HT-29 (cell line): ENCODE measurements around the gene CWF19L2. TPM values are rescaled to one million over a fixed set of nuclear protein-coding genes. Genes with fewer than 3 reads are reported as not detected.
A peak's percentile ranks its signal among the peaks of the same experiment; 100 is the strongest.
"Not testable (repeated sequence)": the region's sequence is repeated elsewhere in the genome, so short reads cannot be mapped to it uniquely, and the experiment has no call there.

Source experiments
- DNase-seq: peaks from one replicate; pipeline ENCODE4 v3.0.0-alpha.2; 2015; ENCODE audit warnings: low spot score
- total RNA-seq: library from RNA; depleted of rRNA; stranded (reverse); fragments of >200 nt; shearing (Covaris generic); gene quantifications from 2 replicates; pipeline ENCODE4 v1.2.3, GENCODE V29; 2014

CWF19L2 gene
- total RNA-seq, 1 experiment from 2014 or later: 4.0 TPM

DNA sequence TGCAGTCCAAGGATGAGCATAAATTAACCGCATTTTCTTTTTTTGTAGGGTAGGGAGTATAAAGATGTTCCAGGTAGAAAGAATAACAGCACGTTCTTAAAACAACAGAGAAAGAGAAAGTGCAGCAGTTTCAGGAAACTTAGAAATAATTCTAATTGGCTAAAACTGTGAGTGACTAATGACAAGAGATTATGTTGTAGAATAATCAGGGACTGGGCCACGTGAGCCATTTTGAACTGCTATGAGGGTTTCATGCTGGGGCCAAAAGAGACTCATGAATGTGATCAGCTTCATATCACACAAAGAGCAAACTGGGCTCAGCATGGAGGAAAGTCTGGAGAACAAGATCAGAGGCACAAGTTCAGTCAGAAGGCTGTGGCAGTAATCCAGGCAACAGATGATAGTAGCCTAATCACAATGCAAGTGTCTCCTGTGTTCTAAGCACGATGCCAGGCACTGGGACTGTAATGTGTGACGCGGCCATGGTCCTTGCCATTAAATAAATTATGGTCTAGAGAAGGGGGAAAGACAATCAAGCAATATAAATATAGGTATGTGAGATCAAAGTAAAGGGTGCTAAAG is 17.9 kb downstream of the CWF19L2 start:
- no peak for DNase-seq

- no peak for DNase-seq
These were observed 19.5 kb downstream of the CWF19L2 start for GRCh38 chr11:107438148-107438547.

DNA sequence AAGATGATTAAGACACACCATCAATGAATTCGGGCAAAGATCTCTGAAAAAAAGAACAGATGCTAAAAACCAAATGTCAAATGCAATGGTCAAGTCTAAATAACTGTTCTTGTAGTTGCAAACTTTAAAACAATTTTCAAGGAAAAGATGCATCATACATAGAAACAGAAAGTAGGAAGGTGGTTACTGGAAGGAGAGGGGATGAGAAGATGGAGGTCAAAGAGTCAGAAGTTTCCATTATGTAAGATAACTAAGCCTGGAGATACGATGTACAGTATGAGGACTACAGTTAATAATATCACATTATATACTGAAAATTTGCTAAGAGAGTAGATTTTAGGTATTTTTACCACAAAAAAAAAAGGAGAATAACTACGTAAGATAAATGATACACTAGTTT is 27.1 kb downstream of the CWF19L2 start:
- no peak for DNase-seq

DNA sequence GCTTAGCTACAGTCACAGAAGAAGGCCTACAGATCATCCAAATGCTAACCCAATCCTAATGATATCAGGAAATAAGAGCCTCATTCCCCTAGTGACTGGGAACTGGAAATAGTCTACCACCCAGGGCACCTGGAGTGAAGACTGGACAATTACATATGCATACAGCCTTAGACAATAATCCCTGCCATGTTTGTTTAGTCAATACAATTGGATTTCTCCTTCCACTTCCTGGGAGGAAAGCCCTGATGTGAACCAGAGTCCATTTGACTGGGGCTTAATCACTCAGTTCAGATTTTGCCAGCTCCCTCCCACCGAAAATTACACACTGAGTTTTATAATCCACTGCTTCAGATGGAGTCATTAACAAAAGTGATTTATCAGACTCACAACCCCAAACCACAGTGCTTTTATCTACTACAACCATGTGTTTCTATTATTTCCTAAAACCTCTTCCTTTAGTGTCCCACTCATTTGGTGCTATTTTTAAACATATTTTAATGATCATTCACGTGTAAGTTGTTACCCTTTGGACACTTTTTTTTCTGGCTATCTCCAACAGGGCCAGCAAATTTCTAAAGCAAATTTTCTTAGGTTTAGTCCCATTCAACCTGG is 29.9 kb downstream of the CWF19L2 start:
- DNase-seq: no peak

DNA sequence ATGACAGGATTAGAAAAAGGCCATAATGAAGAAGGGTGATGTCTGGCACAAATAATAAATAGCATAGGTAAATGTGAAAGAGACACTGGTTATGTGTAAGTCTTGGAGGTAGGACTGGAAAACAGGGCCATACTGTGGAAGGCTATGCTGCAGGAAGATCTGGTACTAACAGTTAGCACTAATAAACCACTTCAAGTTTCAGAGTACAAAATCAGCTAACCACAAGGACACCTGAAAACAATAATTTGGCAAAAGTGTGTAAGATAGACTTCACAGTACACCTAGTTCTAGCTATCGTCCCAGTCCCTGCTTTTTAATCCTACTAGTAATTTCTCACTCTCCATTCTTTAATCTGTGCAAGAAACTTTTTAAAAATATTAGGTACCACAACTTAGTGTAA is 44.3 kb downstream of the CWF19L2 start:
- DNase-seq: no peak

DNA sequence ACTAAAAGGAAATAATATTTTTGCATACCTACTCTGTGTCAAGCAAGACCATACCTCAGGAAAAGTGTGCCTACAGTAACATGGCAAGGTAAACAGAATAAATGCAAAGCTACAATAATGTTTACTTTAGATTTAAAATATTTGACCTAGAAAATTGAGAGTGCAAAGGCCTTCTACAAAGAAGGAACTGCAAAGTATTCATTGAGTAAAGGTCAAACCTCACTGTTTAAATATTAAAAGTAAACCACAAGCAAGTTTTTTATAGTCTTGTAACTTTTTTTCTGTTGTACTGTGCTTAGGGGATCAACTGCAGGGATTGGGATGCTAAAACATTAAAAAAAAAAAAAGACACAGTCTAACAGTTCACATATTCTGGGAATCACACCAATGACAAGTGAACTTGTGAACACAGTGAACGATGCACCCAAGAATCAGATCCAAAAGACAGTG is 48.8 kb downstream of the CWF19L2 start:
- DNase-seq: peak; percentile 52

DNA sequence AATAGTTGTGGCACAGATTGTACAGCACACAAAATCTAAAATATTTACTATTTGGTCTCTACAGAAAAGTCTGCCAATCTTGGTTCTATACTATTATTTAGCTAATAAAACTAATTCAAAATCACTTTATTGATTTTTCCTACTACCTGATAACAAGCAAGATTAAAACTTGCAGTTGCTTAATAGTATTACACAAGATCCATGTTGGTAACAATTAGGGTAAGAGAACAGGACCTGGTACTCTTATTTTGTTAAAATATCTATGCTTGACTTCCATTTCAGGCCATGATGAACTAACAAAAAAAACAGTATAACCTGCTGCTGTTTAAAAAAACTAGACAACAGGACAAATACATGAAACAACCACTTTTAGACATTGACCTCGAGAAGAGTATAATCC is 52.4 kb downstream of the CWF19L2 start:
- no peak for DNase-seq

DNA sequence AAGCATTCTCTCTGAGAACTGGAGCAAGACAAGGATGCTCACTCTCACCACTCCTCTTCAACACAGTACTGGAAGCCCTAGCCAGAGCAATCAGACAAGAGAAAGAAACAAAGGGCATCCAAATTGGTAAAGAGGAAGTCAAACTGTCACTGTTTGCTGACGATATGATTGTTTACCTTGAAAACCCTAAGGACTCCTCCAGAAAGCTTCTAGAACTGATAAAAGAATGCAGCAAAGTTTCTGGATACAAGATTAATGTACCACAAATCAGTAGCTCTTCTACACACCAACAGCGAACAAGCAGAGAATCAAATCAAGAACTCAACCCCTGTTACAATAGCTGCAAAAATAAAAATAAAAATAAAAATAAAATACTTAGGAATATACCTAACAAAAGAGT is 56.5 kb downstream of the CWF19L2 start:
- not testable (repeated sequence) for DNase-seq

DNA sequence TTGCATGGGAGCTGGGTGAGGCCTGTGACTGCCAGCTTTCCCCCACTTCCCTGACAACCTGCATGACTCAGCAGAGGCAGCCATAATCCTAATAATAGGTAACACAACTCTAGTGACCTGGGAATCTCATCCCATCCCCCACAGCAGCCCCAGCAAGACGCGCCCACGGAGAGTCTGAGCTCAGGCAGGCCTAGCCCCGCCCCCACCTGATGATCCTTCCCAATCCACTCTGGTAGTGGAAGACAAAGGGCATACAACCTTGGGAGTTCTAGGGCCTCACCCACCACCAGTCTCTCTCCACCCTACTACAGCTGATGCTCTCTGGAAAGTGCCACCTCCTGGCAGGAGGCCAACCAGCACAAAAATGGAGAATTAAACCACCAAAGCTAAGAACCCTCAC is 60.3 kb downstream of the CWF19L2 start:
- DNase-seq: peak; percentile 13

DNA sequence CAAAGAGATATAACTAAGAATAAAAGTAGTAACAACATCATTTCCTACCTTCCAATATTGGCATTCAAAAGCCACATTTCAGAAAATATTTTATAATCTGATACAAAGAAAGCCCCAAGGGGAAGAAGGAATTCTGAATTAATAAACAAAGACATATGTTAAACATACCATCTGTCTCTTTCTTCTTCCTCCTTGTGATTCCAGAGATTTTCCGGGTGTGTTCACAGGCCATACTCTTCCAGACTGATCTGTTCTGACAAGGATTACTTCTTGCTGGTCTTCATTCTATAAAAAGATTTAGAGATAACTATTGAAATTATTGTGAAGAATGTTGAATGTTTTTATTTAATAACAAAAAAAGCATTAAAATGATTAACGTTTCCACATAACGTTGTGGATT is 65.0 kb downstream of the CWF19L2 start:
- DNase-seq: no peak

GRCh38 chr11:107390701-107391100 is 66.9 kb downstream of the CWF19L2 start:
- not testable (repeated sequence) for DNase-seq

DNA sequence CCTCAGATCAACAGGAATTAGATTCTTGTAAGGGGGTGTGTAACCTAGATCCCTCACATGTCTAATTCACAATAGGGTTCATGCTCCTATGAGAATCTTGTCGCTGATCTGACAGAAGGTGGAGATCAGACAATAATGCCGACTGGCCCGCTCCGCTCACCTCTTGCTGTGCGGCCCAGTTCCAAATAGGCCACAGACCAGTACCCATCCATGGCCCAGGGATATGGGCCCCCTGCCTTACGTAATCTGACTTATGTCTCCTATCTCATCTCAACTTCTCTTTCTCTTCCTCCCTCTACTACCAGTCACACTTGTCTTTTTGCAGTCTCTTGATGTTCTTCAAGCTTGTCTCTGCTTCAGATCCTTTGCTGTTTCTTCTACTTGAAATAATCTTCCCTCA is 70.0 kb downstream of the CWF19L2 start:
- no peak for DNase-seq

GRCh38 chr11:107385361-107385981 is 72.2 kb downstream of the CWF19L2 start:
- DNase-seq: no peak

- DNase-seq: no peak
These were observed 73.3 kb downstream of the CWF19L2 start for GRCh38 chr11:107384144-107384852.

DNA sequence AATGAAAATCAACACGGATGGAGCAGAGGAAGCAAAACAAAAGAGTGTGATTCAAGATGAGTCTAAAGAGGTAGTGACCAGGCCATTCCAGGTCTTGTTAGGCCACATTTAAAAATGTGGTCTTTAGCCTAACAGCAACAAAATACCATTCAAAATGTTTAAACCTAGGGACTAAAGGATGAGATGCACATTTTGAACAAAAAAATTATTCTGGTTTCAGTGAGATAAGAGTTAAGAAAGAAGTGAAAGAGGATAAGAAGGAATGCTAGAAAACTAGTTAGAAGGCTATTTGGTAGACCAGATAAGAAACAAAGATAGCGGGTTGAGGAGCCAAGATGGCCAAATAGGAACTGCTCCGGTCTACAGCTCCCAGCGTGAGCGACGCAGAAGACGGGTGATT is 85.2 kb downstream of the CWF19L2 start:
- DNase-seq: no peak

GRCh38 chr11:107370390-107370789 is 87.2 kb downstream of the CWF19L2 start:
- no peak for DNase-seq

DNA sequence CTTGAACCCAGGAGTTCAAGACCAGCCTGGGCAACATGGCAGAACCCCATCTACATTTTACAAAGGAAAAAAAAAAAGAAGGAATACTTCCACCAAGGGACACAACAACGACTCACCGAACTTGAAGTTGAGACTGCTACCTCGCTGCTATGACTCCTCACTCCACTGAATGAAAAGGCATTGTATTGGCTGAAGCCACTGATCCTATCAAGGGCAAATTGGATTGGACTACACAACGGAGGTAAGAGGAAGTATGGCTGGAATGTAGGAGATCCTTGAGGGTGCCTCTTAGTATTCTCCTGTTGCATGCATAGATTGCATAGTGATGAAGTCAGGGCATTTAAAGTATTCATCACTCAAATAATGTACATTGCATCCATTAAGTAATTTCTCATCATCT is 97.9 kb downstream of the CWF19L2 start:
- DNase-seq: no peak

- no peak for DNase-seq
These were observed 99.7 kb downstream of the CWF19L2 start for GRCh38 chr11:107357877-107358276.

DNA sequence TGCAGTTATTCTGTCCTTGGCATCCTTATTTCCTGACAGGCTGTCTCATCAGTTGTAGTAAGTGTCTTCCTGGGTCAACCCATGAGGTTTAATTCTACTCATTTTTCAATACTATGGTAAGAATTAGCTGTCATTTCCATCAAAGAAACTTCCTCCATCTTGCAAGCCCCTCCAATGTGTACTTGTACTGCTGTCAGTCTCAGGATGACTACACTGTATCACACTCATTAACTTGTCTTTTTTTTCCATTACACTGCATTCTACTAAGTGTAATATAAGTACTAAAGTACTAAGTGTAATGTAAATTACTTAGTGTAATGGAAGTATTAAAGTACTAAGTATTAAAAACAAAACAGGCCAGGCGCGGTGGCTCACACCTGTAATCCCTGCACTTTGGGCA is 102.8 kb downstream of the CWF19L2 start:
- DNase-seq: no peak

DNA sequence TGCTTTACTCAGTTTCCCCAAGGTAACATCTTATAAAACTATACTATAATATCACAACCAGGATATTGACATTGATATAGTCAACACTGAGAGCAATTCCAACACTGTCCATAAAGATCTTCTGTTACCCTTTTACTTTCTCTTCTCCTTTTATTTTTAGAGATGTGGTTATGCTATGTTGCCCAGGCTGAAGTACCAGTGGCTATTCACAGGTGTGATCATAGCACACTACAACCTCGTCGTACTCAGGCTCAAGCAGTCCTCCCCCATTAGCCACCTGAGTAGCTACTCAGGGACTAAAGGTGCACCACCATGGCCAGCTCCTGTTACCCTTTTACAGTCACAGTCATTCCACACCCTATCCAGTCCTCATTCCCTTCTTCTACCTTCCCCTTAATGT is 119.7 kb downstream of the CWF19L2 start:
- DNase-seq: no peak

DNA sequence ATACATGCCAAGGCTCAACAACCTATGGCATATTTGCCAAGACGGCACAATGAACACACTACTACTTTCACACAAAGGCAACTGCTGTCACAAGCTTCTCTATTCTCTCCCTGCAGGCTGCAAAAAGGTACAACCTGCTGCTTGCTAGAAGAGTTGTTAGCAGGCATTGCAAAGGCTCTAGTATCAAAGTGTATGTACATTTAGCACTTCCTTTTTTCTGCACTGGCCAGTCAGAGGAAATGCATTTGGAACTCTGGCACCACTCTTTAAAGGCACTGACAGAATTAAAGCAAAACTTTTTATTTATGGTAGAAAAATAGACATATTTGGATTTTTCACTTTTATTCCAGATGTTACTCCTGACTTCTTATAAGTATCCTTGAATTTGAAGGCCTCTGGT is 125.9 kb downstream of the CWF19L2 start:
- DNase-seq: no peak

DNA sequence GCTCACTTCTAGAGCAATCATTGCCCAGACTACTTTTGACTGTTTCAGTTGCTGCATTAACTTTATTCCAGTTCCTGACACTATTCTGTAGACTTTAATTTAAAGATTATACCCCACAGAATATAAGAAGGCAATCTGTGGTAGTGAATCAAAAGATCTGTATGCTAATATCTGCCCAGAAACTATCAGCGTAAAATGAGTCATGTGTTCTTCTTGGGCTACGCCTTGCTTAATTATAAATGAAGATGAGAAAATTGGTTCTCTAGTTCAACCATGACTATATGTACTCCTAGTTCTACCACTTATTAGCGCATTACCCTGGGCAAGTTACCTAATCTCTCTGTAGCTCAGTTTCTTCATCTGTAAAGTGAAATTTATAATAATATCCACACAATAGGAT is 128.5 kb downstream of the CWF19L2 start:
- DNase-seq: no peak

DNA sequence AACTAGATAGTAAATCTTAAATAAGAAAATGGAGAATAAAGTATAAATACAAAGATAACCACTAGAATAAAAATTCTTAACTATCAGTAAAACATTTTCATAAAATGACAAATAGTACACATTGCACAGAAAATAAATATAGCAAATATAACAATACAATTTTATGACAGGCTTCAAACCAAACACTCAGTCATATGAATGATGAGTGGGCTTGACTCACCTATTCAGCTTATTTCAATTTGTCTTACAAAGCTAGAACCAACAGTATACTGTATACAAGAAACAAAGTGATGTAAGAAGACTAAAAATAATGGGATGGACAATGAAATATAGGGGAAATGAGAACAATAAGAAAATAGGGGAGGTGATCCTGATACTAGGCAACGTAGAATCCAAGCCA is 141.2 kb downstream of the CWF19L2 start:
- no peak for DNase-seq
